HG03457 (cell line): ENCODE results near the gene GRM7.

Experiments
- ATAC-seq: cut with Tn5 transposase; IDR thresholded peaks from one replicate; pipeline ENCODE4 v1.9.1; 2021; ENCODE audit warnings: moderate number of reproducible peaks; ENCODE audit not compliant: unreplicated experiment

The GRM7 gene

DNA sequence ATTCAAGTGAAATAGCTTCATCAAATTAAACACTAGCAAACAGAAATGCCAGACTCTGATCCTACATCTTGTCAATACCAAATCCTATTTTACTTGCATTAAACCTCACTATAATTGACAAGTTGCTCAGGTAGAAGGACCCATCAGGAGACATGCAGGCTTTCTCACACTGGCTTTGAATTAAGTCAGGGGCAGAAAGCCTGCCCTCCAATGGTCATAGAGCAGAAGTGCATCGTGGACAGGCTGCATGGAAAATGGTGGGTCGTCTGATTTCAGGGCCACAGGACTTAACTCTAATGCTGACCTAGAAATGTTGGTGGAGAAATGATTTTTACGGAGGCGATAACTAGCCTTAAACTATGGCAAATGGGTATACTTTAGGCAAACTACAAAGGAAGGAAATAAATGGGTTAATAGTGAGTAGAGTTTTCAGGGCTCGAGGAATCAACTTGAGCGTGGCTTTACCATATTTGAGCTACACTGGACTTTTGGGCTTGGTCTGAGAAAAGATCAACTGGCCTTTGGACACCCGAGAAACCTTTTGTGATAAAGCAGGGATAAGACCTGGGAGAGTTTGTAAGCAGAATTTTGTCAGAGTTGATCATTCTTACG, 283.9 kb downstream of the GRM7 start:
- no peak for ATAC-seq

- no peak for ATAC-seq
These were observed 285.6 kb downstream of the GRM7 start for GRCh38 chr3:7146529-7146928.

DNA sequence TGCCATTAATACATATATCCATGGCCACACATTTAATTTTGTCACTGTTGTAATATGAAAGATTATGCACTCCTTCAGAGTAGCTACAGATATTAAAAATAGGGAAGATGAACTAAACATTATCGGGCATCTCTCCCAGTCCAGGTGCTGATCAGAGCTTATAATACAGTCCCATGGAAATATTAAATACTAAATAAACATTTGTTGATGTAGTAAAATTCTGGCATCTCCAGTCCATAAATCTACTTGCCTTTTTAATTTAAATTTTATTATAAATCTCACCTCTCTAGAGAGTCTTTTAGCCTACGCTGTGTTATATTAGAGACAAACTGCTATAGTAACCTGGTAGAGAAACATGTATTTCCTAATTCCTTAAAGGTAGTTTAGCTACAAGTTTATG, 297.6 kb downstream of the GRM7 start:
- ATAC-seq = no peak

- ATAC-seq = no peak
These were observed 299.8 kb downstream of the GRM7 start for GRCh38 chr3:7160689-7161088.

DNA sequence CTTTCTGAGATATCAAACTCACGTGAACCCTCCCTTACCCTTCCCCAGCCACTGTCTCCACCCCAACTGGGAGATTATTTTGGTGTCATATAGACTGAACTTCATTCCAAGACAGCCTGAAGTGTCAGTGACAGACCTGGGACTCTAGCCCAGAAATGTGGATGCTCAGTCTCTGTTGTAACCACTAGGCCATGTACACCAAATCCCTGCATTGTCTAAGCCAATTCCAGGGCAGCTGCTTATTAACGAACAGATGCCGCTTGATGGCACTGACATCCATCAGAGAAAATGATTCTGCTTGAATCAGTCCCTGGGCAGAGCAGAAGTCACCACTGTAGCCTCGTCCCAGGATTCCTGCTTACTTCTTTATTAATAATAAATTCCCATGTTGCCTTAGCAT, 305.5 kb downstream of the GRM7 start:
- ATAC-seq = no peak

- ATAC-seq = no peak
These were observed 310.6 kb downstream of the GRM7 start for GRCh38 chr3:7171493-7171892.

DNA sequence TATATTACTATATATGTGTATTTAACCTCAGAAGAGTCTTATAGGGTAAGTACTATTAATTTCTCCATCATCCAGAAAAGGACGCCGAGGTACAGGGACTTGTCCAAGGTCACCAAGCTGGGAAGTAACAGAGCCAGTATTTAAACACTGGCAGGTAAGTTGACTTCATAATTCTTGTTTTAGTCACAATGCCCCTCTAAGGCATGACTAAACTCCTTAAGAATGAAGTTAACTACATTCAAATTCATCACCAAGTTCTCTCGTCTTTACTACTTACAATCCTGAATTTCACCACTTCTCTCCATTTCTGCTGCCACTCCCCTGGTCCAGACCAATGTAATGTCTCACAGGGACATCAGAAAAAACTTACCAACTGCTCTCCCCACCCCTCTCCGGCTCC, 312.1 kb downstream of the GRM7 start:
- no peak for ATAC-seq

DNA sequence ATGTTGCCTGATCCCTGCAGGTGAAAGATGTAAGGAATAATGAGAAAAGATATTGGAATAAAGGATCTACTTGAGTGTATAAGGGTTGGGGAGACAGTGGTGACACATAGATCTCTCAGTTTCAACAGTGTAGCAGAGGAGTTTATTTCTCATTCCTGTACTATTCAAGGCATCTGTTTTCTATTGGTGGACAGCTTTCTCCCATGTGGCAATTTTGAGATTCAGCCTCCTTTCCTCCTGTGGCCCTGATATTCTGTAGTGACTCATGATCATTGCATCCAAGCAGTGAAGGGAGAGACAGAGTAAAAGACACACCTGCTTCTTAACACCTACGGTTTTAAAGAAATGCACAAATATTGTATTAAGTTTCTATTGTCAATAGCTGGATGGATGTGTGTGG, 327.6 kb downstream of the GRM7 start:
- no peak for ATAC-seq

DNA sequence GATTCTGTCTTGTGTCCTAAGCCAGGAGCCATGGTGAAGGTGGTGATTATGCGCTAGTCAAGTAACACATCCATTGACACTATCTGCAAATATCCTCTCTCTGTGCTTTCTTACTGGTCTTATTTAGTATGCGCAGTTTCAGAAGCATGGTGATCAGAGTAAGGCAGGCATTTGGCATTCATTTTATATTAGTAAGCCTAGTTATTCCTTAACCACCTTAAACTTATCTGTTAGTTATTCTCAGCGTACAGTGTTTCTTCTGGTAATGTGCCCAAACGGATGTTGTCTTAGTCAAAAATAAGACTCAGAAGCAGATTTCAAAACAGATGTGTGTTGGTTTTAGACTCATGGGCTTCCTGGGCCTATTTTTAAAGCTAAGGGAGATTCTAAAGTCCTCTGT, 329.2 kb downstream of the GRM7 start:
- no peak for ATAC-seq

DNA sequence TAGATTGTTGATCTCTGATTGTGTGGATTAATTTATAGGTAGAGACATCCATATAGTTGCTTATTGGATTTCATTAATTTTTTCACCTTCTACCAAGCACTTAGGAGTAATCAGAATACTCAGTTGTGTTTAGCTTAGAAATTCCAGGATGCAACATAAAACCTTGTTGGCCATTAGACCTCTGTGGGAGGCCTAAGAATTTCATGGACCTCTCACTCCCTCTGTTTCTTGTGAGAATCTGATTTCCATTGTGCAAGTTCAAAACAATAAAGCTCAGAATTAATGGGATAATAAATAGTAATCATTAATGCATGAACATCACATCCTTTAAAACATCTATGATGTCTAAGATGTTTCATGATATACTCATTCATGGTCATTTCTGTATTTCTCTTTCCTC, 332.4 kb downstream of the GRM7 start:
- no peak for ATAC-seq

- no peak for ATAC-seq
These were observed 333.3 kb downstream of the GRM7 start for GRCh38 chr3:7194071-7194835.

DNA sequence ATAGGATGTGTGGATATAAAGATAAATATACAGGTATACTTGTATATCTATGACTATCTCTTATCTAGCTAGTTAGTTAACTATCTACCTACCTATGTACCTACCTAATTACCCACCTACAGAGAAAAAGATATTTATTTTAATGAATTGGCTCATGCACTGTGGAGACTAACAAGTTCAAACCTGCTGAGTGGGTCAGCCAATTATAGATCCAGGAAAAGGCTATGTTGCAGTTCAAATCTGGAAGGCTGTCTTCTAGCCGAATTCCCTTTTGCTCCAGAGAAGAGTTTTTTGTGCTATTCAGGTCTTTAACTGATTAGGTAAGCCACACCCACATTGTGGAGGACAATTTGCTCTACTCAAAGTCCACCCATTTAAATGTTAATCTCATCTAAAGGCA, 335.0 kb downstream of the GRM7 start:
- no peak for ATAC-seq

DNA sequence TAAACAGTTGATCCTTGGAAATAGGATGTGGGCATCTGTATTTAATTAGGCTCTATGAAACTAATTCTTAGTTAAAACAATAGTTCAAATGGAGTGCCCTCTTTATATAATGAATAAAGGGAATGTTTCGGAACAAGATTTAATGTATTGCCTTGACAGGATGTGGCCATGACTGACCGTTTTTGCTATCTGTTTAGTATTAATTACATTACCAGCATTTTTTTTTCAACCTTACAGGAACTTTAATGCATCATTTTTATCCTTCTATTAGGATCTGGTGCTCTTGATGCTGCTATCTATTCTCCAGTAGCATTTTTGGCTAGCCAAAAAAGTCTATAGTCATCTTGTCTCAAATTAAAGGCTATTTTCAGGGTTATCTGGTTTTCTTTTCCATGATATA, 340.9 kb downstream of the GRM7 start:
- ATAC-seq = no peak

- ATAC-seq = peak; percentile 43
These were observed 343.3 kb downstream of the GRM7 start for GRCh38 chr3:7203969-7204847.

- ATAC-seq = peak; percentile 39
These were observed 343.9 kb downstream of the GRM7 start for GRCh38 chr3:7204848-7205156.

DNA sequence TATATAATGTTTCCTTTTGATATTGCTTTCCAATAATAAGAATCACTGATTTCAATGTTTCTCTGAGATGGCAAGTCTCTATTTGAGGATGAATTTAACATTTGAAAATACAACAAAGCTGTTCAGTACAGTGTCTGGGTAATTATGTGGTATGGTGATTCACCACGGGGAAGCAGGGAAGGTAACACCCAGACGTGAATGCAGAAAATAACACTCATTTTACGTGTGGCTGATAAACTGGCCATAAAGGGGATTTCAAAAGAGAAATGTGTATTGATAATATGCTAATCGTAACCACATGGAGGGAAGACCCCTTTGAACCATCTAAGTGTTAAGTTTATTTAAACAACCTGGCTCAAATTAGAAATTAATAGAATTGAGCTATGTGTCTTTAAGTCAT, 344.6 kb downstream of the GRM7 start:
- ATAC-seq = peak; percentile 33

- peak; percentile 67 for ATAC-seq
These were observed 345.0 kb downstream of the GRM7 start for GRCh38 chr3:7205962-7206361.

DNA sequence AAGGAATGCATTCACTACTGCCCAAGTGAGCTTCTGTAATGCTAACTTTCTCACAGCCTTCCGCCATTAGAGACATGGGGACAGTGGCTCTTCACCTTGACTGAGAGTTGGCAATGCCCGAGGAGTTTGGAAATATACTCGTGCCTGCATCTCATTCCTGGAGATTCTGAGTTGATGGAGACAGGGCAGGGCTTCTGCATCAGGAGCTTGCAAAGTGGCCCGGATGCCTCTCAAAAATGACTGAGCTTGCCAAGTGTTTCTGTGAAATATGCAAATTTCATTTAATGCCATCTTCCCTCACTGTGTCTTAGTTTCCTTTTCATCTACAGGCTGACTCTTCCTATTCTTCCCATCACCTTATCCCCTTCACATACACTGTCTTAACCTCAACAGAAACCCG, 346.2 kb downstream of the GRM7 start:
- no peak for ATAC-seq

DNA sequence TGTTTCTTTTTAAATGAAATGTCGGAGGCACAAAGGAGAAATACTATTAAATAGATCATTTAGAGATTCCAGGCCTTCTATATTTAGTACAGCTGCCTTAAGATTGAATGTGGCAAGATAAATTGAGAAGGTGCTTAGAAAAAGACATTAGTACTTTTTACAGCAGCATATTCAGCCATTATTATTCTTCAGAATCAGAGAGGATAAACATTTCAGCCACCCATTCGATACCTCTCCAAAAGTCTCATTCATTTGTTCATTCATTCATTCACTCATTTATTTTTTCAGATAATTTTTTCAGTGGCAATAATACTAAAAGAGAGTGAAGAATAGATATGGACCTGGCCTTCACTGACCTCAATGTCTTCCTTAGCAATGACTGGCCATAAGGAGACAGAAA, 347.0 kb downstream of the GRM7 start:
- no peak for ATAC-seq

GRCh38 chr3:7209098-7209497, 348.2 kb downstream of the GRM7 start:
- no peak for ATAC-seq

- no peak for ATAC-seq
These were observed 350.8 kb downstream of the GRM7 start for GRCh38 chr3:7211740-7212139.

DNA sequence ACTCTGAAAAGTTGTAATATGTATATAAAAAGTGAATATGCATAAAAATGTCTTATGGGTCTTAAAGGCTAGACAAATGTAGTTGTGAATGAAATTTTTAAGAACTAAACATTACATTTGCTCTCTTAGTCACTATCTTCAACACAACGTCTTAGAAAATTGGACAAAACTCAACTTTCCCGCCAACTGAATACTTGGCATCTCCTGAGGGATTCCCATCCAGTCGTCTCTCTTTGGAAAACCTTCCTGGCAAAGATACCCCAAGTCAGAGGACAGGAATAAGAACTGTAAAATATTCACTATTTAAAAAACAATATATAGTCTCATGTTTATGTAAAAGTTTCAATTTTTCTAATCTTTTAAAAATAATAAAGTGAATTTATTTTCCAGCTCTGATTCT, 354.8 kb downstream of the GRM7 start:
- ATAC-seq = no peak
